RWPE1 (cell line): Measurements from ENCODE around the gene FBLN1.

Experiments
- CTCF ChIA-PET: fragments of 350-600 bp; sonication (Branson Sonifier 250); formaldehyde crosslinking; extraction: SDS; loops from one replicate; lab custom pipeline; 2021; lab: Yijun Ruan, JAX
- POLR2A ChIA-PET: fragments of 400-600 bp; formaldehyde crosslinking; extraction: SDS; loops from one replicate; lab custom pipeline; 2020; ENCODE audit warnings: antibody characterized with exemption; ENCODE audit not compliant: low non-redundant PET; lab: Yijun Ruan, JAX
- DNase-seq: peaks from one replicate; pipeline ENCODE4 v3.0.0; 2012; ENCODE audit warnings: low spot score
- H3K27ac ChIP-seq: fragments of 450-650 bp; 2 replicates; pipeline ENCODE4 v1.5.1; 2017
- CTCF ChIP-seq: fragments of 450-650 bp; conservative IDR thresholded peaks from 2 replicates; pipeline ENCODE4 v1.5.1; 2017; ENCODE audit warnings: low read depth, mild to moderate bottlenecking

Gene FBLN1

GRCh38 chr22:45516163-45516562, 13.5 kb downstream of the FBLN1 start:
- POLR2A ChIA-PET = no interaction called here
- DNase-seq = no peak
- peak overlapping the region; percentile 58 for H3K27ac ChIP-seq
- CTCF ChIA-PET = no interaction called here
- no peak for TF ChIP-seq CTCF

GRCh38 chr22:45516923-45517675, 14.4 kb downstream of the FBLN1 start:
- no peak for DNase-seq
- peak overlapping the region; percentile 58 for H3K27ac ChIP-seq
- ChIA-PET CTCF (interaction anchor here (0.6 kb wide), 1 partner anchor 30 kb away, joined by 3 read pairs; no protein-coding TSS in a partner anchor), POLR2A (no interaction called here)
- no peak for TF ChIP-seq CTCF

GRCh38 chr22:45518136-45518535, 15.5 kb downstream of the FBLN1 start:
- CTCF ChIA-PET = interaction anchor here (1.2 kb wide), 1 partner anchor 16 kb away, joined by 3 read pairs; no protein-coding TSS in a partner anchor
- H3K27ac ChIP-seq = peak overlapping the region; percentile 56
- no peak for DNase-seq
- no peak for TF ChIP-seq CTCF
- POLR2A ChIA-PET = no interaction called here

- TF ChIP-seq CTCF = no peak
- H3K27ac ChIP-seq = peak overlapping the region; percentile 56
- DNase-seq = no peak
- ChIA-PET CTCF (interaction anchor here (1.2 kb wide), 1 partner anchor 15 kb away, joined by 3 read pairs; no protein-coding TSS in a partner anchor), POLR2A (no interaction called here)
Observed at GRCh38 chr22:45518580-45518991, 15.9 kb downstream of the FBLN1 start.

- no peak for TF ChIP-seq CTCF
- no peak overlapping the region for H3K27ac ChIP-seq
- ChIA-PET CTCF (no interaction called here), POLR2A (no interaction called here)
- no peak for DNase-seq
Observed at GRCh38 chr22:45521178-45521577, 18.5 kb downstream of the FBLN1 start.

GRCh38 chr22:45522462-45522861, 19.8 kb downstream of the FBLN1 start:
- peak overlapping the region; percentile 23; the same call in 1 of the 2 replicates for H3K27ac ChIP-seq
- ChIA-PET POLR2A (no interaction called here), CTCF (no interaction called here)
- TF ChIP-seq CTCF = no peak
- DNase-seq = no peak
